Mucosa of descending colon (tissue), 3 donors: ENCODE data around the gene IL16. TPM values are rescaled to one million over a fixed set of nuclear protein-coding genes. Genes with fewer than 3 reads are reported as not detected.

Experiments
- ATAC-seq: fragments of 200-7000 bp; cut with Tn5 transposase; one replicate; pipeline ENCODE4 v1.9.1; 2020; ENCODE audit warnings: mild to moderate bottlenecking, moderate library complexity
- DNase-seq, 3 donors: peaks; one replicate each; pipeline ENCODE4 v3.0.0-alpha.2; 2020
- H3K36me3 ChIP-seq: fragments of 200-600 bp; one replicate; pipeline ENCODE4 v1.8.0; 2021; ENCODE audit warnings: low read depth, mild to moderate bottlenecking
- H3K4me1 ChIP-seq: fragments of 200-600 bp; one replicate; pipeline ENCODE4 v1.8.0; 2021; ENCODE audit warnings: low read depth, mild to moderate bottlenecking
- H3K4me3 ChIP-seq: fragments of 200-600 bp; one replicate; pipeline ENCODE4 v1.8.0; 2021; ENCODE audit warnings: mild to moderate bottlenecking
- H3K9me3 ChIP-seq: fragments of 200-600 bp; one replicate; pipeline ENCODE4 v1.8.0; 2021; ENCODE audit warnings: mild to moderate bottlenecking
- CTCF ChIP-seq: fragments of 200-600 bp; IDR thresholded peaks from one replicate; pipeline ENCODE4 v1.8.0; 2022; ENCODE audit warnings: antibody characterized with exemption, mild to moderate bottlenecking
- intact Hi-C, 2 donors: fragments of 100-400 bp; cut with DNase I in 1 of 2; cut with micrococcal nuclease in 1 of 2; formaldehyde crosslinking; loops; one replicate each; pipeline versions ENCODE4 v1.11.0 to v1.11.1; 2022; cut with DNase I, micrococcal nuclease
- total RNA-seq, 3 donors: library from RNA; stranded (reverse); fragmentation: NEBNext Ultra II Directional in 2 of 3; extraction: Animal tissue kit (Norgen Biotek cat#: 25700) in 2 of 3; gene quantifications; one replicate each; pipeline versions ENCODE4 v1.2.1 to v1.2.4, GENCODE V29; 2021 to 2023
- donor health status: DM: no; HTN: no; CAD: no; lungs with moderate emphysema.
- donor health status: DM: no; HTN: no; CAD: no.
- donor health status: DM: no; HTN: yes; CAD: no.

Gene IL16
- total RNA-seq, 3 donors from 2014 or later, result 6.2 to 9.5 (median 8.4) TPM

GRCh38 chr15:81222007-81222406 lies 25.3 kb downstream of the IL16 start:
- H3K36me3 ChIP-seq, result no peaks in the 10 kb centered on the region
- intact Hi-C loops, result no loop called here
- ATAC-seq (no peak), DNase-seq (no peak)
- H3K4me1 ChIP-seq, result no peaks in the 10 kb centered on the region
- no peak overlapping the region for H3K4me3 ChIP-seq
- no peaks in the 10 kb centered on the region for H3K9me3 ChIP-seq
- no peak for TF ChIP-seq CTCF

GRCh38 chr15:81223346-81223971 lies 26.8 kb downstream of the IL16 start:
- Histone ChIP-seq H3K4me1 (no peaks in the 10 kb centered on the region), H3K36me3 (no peaks in the 10 kb centered on the region), H3K9me3 (no peaks in the 10 kb centered on the region), H3K4me3 (no peak overlapping the region)
- no peak for DNase-seq
- no peak for TF ChIP-seq CTCF
- ATAC-seq, result no peak
- intact Hi-C loops, result no loop called here

GRCh38 chr15:81224232-81224631 lies 27.6 kb downstream of the IL16 start:
- no peaks in the 10 kb centered on the region for H3K4me1 ChIP-seq
- ATAC-seq, result no peak
- no peak overlapping the region for H3K4me3 ChIP-seq
- no peaks in the 10 kb centered on the region for H3K36me3 ChIP-seq
- no peaks in the 10 kb centered on the region for H3K9me3 ChIP-seq
- no peak for DNase-seq
- no peak for TF ChIP-seq CTCF
- intact Hi-C loops, result no loop called here

- no peak overlapping the region for H3K4me3 ChIP-seq
- H3K4me1 ChIP-seq, result no peaks in the 10 kb centered on the region
- H3K9me3 ChIP-seq, result no peaks in the 10 kb centered on the region
- ATAC-seq (peak; percentile 36), DNase-seq (peak; percentile 30 to 52 (median 35))
- intact Hi-C loops, result no loop called here
- no peaks in the 10 kb centered on the region for H3K36me3 ChIP-seq
- no peak for TF ChIP-seq CTCF
These were observed 28.5 kb downstream of the IL16 start for GRCh38 chr15:81225161-81225671.

- Histone ChIP-seq H3K4me3 (no peak overlapping the region), H3K36me3 (no peaks in the 10 kb centered on the region), H3K4me1 (no peaks in the 10 kb centered on the region), H3K9me3 (no peaks in the 10 kb centered on the region)
- ATAC-seq, result no peak
- no peak for TF ChIP-seq CTCF
- intact Hi-C loops, result no loop called here
- no peak for DNase-seq
These were observed 31.0 kb downstream of the IL16 start for GRCh38 chr15:81227716-81228115.
